ENCODE data around the gene H6PD.

Gene H6PD

DNA sequence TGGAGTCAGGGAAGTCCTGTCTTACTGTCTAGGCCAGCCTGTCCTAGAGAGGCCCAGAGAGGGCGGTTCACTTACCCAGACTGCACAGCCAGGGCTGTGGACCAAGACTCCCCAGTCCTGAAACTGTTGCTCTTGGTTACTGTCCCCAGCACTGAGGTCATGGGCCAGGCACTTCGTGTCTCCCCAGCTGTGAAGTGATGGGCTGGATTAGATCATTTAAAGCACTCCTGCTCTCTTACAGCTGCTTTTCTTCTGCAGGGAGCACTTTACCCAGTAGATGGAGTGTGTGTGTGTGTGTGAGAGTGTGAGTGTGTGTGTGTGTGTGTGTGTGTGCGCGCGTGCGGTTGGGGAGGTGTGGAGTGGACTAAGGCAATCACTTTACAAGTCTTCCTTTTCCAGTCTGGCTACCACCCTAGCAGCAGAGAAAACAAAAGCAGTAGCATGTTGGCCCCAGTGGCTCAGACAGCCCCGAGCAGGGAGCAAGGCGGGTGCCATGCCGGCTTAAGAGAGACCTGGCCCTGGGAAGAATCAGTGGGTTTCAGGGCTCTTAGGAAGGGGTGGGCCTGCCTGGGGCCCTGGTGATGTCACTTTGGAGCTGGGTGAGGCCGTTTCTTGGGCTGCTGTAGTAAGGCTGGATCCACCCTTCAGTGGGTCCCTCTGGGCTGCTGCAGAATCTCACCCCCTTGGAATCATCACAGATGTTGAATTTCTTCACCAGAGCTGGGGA is 60.5 kb downstream of the H6PD start (continued):
- TF ChIP-seq, protein P1, sequence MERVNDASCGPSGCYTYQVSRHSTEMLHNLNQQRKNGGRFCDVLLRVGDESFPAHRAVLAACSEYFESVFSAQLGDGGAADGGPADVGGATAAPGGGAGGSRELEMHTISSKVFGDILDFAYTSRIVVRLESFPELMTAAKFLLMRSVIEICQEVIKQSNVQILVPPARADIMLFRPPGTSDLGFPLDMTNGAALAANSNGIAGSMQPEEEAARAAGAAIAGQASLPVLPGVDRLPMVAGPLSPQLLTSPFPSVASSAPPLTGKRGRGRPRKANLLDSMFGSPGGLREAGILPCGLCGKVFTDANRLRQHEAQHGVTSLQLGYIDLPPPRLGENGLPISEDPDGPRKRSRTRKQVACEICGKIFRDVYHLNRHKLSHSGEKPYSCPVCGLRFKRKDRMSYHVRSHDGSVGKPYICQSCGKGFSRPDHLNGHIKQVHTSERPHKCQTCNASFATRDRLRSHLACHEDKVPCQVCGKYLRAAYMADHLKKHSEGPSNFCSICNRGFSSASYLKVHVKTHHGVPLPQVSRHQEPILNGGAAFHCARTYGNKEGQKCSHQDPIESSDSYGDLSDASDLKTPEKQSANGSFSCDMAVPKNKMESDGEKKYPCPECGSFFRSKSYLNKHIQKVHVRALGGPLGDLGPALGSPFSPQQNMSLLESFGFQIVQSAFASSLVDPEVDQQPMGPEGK (tag by site-specific recombination; IDR thresholded peaks at IDR 0.05), result peak; percentile 39; the same call in 1 of the 2 replicates
- TF ChIP-seq, protein P2, sequence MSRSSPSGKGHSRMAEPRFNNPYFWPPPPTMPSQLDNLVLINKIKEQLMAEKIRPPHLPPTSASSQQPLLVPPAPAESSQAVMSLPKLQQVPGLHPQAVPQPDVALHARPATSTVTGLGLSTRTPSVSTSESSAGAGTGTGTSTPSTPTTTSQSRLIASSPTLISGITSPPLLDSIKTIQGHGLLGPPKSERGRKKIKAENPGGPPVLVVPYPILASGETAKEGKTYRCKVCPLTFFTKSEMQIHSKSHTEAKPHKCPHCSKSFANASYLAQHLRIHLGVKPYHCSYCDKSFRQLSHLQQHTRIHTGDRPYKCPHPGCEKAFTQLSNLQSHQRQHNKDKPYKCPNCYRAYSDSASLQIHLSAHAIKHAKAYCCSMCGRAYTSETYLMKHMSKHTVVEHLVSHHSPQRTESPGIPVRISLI (tag by site-specific recombination; IDR thresholded peaks at IDR 0.05), result no peak
- no peak for TF ChIP-seq ZNF530 (tag by site-specific recombination; IDR thresholded peaks at IDR 0.05; ENCODE audit: low read depth)
- no peak for TF ChIP-seq SP3 (tag by site-specific recombination; IDR thresholded peaks at IDR 0.05)
- TF ChIP-seq KLF17 (tag by site-specific recombination; IDR thresholded peaks at IDR 0.05), result peak; percentile 64; the same call in 1 of the 2 replicates
- TF ChIP-seq ELK4 (IDR thresholded peaks at IDR 0.05; ENCODE audit: borderline replicate concordance, low read depth, low read length), result no peak
- TF ChIP-seq GLIS2 (tag by site-specific recombination; IDR thresholded peaks at IDR 0.05), result no peak
- TF ChIP-seq ZNF184 (tag by site-specific recombination; IDR thresholded peaks at IDR 0.05), result no peak
- no peak for TF ChIP-seq ZNF266 (tag by site-specific recombination; IDR thresholded peaks at IDR 0.05; ENCODE audit: low read depth)
- no peak for TF ChIP-seq HOXC10 (CRISPR knock-in tag; IDR thresholded peaks at IDR 0.05)
- TF ChIP-seq ZNF791 (tag by site-specific recombination; IDR thresholded peaks at IDR 0.05), result no peak
- TF ChIP-seq ZBTB26 (tag by site-specific recombination; optimal IDR thresholded peaks at IDR 0.05), result no peak
- peak; percentile 65 for TF ChIP-seq FEZF1 (tag by site-specific recombination; IDR thresholded peaks at IDR 0.05)
- no peak for TF ChIP-seq ZNF174 (tag by site-specific recombination; IDR thresholded peaks at IDR 0.05)
- no peak for TF ChIP-seq ZEB2 (tag by site-specific recombination; IDR thresholded peaks at IDR 0.05)
- no peak for TF ChIP-seq IKZF3 (tag by site-specific recombination; IDR thresholded peaks at IDR 0.05)
- peak; percentile 57 for TF ChIP-seq ZBTB48 (tag by site-specific recombination; IDR thresholded peaks at IDR 0.05)
- TF ChIP-seq ZNF292 (tag by site-specific recombination; IDR thresholded peaks at IDR 0.05; ENCODE audit: borderline replicate concordance, low read depth), result no peak
- no peak for TF ChIP-seq ZNF10 (tag by site-specific recombination; IDR thresholded peaks at IDR 0.05)
- no peak for TF ChIP-seq ZNF302 (tag by site-specific recombination; IDR thresholded peaks at IDR 0.05; ENCODE audit: low read depth)
- no peak for TF ChIP-seq PRDM6 (tag by site-specific recombination; IDR thresholded peaks at IDR 0.05)
- no peak for TF ChIP-seq TRIM28 (IDR thresholded peaks at IDR 0.05; ENCODE audit: borderline replicate concordance, low read length)
- no peak for TF ChIP-seq ZNF548 (tag by site-specific recombination; IDR thresholded peaks at IDR 0.05)
- peak; percentile 53; the same call in 1 of the 2 replicates for TF ChIP-seq PRDM1 (tag by site-specific recombination; IDR thresholded peaks at IDR 0.05)
- peak; percentile 89 for TF ChIP-seq GLIS1 (tag by site-specific recombination; IDR thresholded peaks at IDR 0.05)
- TF ChIP-seq ZNF398 (tag by site-specific recombination; IDR thresholded peaks at IDR 0.05), result peak; percentile 82
- no peak for TF ChIP-seq BCL11A (tag by site-specific recombination; IDR thresholded peaks at IDR 0.05; ENCODE audit: low read depth)
- TF ChIP-seq ZIC2 (tag by site-specific recombination; IDR thresholded peaks at IDR 0.05), result peak; percentile 33; the same call in 1 of the 2 replicates
- no peak for TF ChIP-seq KLF7 (tag by site-specific recombination; IDR thresholded peaks at IDR 0.05; ENCODE audit: borderline replicate concordance)
- TF ChIP-seq ZNF214 (tag by site-specific recombination; IDR thresholded peaks at IDR 0.05; ENCODE audit: borderline replicate concordance), result no peak
- no peak for TF ChIP-seq ZNF146 (tag by site-specific recombination; IDR thresholded peaks at IDR 0.05)
